Endometrial microvascular endothelial cells (primary cell): ENCODE results near the gene GALNT9. TPM values are rescaled to one million over a fixed set of nuclear protein-coding genes. Genes with fewer than 3 reads are reported as not detected.

Experiments used
- in situ Hi-C: cut with HindIII; loops from 2 replicates; pipeline ENCODE4 v1.10.0; 2017; ENCODE audit warnings: low sequenced_read_pairs, low pct_unique_long_range_greater_than_20kb; ENCODE audit errors: inconsistent ontology term
- total RNA-seq: library from RNA; depleted of rRNA; stranded (reverse); fragments of >200 nt; gene quantifications from one replicate; pipeline ENCODE4 v1.2.3, GENCODE V29; 2015; ENCODE audit errors: inconsistent ontology term

The GALNT9 gene
- total RNA-seq, 1 donor from 2014 or later, result not detected

DNA sequence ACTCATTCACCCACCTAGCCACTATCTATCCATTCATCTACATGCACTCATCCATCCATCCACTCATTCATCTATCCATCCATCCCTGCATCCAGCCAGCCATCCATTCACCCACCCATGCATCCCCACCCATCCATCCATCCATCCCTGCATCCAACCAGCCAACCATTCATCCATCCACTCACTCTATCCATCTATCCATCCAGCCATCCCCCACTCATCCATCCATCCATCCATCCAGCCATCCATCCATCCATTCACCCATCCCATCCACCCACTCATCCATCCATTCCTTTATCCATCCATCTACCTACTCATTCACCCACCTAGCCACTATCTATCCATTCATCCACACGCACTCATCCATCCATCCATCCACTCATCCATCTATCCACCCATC, 112.0 kb downstream of the GALNT9 start:
- in situ Hi-C loops, result no loop called here

DNA sequence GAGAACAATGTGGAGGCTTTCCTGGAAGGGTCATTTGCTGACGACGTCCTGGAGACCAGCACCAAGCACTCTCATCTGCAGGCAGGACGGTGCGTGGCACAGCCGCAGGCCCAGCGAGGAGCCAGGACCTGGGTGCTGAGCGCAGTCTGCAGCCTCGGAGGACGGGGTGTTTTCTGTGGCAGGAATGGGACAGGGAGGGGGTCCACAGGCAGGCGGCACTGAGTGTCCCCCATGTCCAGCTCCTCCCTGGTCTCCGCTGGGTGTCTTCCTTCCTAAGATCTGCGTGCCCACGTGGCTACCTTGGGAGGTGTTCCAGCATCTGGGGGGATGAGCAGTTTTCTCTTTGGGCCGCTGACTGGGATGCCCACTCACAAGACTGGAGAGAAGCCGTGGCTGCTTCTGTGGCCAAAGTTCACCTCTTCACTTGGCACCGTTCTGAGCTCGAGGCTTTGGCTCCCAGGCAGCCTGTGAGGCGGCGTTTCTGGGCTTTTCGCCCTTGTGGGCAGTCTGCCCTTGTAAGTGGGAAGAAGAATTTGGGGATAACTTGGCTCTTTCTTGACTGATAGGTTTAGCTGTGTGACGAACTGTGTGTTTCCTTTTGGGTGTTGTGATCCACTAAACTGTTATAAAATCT, 112.9 kb downstream of the GALNT9 start:
- in situ Hi-C loops, result no loop called here

DNA sequence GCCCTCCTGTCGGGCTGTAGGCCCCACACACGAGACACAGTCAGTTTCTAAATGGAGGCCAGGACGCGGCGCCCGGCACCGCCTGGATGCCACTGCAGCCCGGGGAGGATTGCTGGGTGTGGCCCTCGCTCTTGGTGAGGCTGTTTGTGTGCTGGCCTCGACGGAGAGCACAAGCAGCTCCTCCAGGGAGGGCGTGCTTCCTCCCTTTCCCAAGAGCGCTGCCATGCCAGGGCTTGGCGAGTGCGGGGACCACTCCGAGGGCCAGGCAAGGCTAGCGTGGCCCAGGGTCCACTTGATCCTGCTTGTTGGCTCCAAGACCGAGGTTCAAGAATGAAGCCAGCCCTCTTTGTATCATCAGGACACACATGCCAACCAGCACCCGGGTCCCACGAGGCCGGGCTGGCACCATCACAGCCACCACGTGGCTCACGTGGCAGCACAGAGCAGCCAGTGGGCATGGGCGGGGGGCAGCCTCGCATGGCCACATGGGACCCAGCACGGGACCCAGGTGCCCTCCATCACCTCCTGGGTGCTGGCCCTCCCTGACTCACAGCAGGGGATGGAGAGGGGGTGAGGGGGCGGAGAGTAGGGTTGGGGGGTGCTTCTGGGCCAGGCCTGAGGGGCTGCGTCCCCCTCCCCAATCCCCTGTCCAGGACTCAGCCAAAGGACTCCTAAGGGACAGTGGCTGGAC, 113.9 kb downstream of the GALNT9 start:
- in situ Hi-C loops, result no loop called here

DNA sequence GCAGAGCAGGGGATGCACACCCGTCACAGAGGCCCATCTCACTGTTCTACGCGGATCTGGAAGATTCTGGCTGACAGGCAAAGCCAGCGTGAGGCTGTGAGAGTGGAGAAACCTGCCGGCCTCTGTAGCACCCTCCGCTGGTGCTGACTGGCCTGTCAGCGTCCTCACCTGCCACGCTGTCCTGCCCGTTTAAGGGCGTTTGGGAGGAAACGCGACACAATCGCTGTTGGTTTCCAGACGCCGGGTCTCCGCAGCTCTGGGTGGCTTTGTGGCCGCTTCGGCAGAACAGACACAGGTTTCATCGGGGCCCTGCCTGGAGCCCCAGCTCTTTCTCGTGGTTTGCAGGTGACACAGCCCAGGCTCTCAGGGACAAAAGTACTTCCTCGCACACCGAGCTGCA, 114.5 kb downstream of the GALNT9 start:
- in situ Hi-C loops, result no loop called here

DNA sequence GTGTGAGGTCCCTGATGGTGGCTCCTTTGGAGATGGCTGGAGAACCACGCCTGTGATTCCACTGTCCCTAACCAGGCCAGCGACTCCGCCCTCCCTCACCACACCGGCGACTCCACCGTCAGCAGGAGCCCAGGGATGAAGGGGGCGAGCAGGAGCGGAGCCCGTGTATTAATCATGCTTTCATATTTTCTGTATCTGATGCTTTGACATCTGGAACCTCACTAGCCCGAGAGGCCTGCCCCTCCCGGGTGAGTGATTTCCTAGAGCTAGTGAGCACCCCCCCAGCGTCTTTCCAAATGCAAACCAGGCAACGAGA, 115.3 kb downstream of the GALNT9 start:
- in situ Hi-C loops, result no loop called here

DNA sequence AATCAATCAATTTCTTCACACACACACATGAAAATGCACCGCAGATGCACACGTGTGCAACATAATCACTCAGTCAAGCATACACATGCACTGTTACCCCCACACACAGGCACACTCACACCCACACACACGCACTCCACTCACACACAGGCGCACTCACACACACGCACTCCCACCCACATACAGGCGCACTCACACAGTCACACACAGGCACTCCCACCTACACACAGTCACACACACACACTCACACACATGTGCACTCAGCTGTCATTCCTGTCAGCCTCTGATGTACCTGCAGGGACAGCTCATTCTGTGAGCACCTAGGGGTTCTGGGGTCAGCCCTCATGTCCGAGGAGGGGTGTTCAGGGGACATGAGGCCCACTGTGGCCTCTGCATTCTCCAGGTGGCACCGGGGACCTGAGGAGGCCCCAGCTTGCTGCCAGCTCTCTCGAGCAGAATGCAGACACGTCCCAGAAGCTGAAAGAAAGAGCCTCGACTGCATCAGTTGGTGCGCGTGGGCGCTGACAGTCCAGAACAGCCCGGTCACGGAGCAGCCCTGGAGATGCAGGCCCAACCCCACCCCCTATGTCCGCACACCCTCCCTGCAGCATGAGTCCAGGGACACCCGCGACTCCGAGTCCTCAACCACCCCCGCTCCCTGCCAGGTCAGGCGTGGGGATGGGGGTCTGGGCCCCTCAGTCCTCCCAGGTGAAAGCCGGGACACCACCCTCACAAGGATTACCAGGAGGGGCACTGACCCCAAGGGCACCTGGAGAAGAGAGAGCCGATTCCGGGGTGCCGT, 115.8 kb downstream of the GALNT9 start:
- in situ Hi-C loops, result no loop called here

DNA sequence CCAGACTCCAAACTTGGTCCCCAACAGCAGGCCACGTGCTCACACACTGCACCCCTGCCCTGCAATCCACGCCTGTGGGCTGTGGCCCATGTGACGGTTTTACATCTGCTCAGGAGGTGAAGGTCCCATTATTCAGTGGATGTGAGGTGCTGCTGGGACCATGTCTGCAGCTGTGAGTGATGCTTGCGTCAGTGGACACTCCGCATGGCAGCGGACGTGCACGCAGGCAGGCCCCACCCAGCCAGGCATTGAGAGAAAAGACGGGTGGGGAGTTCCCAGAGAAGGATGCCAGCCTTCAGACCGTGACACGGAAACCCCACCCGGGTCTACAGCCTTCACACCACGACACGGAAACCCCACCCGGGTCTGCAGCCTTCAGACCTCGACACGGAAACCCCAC, 117.6 kb downstream of the GALNT9 start:
- in situ Hi-C loops, result no loop called here

DNA sequence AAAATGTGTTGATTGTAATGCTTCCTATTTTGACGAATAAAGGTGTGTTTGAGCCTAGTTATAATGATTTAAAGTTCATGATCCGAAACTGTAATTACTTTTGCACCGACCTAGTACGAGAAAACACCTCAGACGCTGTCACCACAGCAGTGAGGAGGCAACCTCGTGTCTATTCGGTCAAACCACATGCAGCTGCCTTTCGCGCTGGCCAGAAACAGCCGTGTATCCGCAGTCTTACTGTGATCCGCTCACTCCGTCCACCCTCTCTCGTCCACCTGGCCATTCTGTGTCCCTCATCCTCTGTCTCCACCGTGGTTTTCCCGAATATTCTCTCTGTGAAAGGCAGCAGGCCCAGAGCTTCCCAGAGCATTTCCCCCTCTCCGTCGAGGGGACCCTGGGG, 118.1 kb downstream of the GALNT9 start:
- in situ Hi-C loops, result no loop called here

DNA sequence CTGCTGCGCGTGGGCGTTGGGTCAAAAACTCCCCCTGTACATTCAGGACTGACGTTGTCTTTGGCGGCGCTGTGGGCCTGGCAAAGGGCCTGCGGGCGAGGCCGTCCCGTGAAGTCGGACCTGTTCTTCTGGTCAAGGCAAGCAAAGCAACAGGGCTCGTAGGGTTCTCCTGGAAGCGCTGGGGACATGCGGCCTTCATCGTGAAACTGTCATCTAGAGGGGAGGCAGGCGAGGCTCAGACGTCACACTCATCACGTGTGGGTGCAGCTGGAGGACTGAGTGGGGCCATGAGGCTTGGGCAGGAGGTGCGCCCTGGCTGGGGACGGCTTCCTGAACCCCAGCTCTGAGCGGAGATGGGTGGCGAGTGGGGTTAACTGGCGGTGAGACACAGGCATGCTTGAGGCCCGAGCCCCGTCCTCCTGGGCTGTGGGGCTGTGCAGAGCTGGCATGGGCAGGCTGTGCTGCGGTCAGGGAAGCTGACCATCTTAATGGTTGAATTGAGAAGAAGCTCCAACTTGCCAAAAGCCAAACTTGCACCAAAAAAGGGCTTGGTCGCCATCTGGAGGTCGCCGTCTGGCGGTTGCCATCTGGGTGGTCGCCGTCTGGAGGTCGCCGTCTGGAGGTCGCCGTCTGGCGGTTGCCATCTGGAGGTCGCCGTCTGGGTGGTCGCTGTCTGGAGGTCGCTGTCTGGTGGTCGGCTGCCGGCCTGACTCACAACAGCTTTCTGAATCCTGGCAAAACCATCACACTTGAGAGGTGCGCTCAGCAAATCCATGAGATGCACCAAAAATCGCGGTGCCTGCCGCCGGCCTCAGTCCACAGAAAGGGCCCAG, 119.0 kb downstream of the GALNT9 start:
- in situ Hi-C loops, result no loop called here

DNA sequence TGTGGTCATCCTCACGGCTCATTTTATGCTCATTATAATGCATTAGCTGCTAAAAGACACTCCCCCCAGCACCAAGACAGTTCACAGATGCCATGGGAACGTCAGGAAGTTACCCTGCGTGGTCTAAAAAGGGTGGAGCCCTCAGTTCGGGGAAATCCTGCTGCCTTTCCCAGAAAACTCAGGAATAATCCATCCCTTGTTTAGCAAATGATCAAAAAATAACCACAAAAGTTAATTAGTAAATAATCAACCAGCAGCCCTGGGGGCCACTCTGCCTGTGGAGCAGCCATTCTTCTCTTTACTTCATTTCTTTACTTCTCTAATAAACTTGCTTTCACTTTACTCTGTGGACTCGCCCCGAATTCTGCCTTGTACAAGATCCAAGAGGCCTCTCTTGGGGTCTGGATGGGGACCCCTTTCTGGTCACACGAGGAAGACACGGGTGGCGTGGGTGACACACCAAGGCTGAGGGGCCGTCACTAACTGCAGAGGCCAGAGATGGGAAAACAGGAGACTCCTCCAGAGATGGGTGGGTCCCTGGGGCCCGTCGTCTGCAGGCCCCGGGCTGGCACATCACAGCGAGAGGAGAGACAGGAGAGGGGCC, 119.7 kb downstream of the GALNT9 start:
- in situ Hi-C loops, result no loop called here

DNA sequence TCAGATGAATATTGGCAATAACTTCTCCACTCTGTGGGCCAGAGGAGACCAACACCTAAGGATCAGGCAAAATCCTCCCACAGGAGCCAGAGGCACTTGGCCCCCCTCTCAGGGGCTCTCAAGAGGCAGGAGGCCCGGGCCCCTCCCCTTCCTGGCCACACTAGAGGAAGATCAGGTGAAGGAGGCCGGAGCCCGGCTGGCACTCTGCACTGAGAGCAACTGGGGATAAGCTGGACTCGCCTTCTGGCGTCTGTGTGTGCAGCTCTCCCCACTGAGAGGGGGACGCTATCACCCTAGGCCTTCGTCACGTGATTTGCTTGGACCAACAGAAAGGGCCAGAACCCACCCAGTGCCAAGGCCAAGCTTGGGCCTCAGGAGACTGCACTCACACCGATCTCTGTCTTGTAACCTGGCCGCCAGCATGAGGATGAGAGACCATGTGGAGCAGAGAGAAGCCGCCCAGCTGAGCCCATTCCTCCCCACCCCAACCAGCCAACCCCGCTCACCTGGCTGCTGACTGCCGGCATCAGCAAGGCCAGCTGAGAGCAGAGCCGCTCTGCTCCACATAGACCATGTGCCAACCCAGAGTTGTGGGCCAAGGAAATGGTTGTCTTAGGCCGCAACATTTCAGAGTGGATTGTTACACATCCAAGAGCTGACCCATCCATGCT, 121.1 kb downstream of the GALNT9 start:
- in situ Hi-C loops, result no loop called here

DNA sequence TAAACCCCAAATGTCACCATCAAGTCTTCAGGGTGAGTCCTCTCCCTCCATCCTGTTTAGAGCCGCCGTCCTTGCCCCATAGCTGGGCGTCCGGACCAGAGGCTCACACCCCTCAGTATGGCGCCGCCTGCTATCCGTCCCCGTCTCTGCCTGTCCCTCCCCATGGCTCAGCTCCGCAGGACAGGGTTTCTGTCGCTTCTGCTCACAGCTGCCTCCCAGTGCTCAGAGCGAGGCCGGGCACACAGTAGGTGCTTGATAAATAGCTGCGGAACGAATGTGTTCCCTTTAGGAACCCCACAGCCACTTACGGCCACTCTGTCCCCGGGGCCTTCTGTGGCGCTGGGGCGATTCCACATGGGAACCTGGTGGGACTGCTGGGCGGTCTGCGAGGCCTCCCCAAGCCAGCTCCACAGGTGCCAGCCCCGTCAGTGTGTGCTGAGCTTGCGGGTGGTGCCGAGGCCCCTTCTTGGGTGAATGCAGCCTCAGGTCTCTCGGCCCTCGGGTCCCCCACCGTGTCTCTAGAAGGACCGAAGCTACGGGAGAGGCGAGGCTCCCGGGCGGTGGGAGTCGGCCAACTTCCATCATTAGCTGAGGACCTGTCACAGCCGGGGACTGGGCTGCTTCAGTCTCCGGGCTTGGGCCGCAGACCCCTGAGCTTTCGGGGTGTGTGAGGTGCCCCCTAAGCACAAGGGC, 122.2 kb downstream of the GALNT9 start:
- in situ Hi-C loops, result no loop called here

DNA sequence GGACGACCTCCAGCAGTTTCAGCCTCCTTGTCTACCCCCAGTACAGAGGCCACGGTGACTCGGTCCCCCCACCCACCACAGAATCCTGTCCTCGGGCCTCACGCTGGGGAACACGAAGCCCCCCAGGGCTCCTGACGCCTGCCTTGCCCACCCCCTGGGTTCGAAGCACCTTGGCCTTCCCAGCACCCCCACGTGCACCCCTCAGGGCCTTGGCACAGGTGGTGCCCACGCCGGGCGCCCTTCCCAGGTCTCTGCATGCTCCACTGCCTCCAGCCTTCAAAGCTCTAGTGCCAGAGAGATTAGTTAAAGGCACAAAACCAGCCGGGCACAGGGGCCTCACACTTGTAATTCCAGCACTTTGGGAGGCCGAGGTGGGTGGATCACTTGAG, 123.3 kb downstream of the GALNT9 start:
- in situ Hi-C loops, result no loop called here

DNA sequence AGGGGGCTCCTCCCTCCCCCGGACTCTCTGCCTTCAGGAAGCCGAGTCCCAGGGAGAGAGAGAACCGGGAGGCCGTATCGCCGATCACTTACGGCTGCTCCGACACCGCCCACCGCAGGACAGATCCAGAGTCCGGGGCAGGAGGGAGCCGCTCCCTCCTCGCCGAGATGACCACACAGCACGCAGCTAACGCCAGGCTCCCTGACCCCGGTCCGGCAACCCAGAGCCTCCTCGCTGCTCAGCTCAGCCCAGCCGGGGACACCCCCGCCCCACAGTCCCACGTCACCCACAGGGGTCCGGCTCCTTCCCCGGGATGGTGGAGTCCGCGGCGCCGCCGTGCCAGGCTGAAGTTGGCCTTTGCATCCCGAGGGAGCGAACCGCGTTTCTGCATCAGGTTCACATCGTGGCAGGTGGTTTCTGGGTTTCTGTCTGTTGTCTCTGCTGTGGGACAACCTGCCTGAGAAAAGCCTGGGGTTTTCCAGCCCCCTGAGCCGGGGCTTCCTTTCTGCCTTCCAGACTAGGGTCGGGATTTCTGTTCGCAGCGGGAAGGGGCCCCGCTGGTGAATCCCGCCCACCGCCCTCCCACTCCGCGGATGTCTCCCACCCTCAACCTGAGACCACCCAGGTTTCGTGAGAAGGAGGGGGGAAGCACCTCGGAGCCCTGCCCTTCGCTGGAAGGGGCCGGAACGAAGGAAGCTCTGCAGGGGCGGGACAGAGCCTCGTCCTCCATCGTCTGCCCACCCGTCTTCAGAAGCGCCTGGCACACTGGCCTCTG, 123.9 kb downstream of the GALNT9 start:
- in situ Hi-C loops, result no loop called here

DNA sequence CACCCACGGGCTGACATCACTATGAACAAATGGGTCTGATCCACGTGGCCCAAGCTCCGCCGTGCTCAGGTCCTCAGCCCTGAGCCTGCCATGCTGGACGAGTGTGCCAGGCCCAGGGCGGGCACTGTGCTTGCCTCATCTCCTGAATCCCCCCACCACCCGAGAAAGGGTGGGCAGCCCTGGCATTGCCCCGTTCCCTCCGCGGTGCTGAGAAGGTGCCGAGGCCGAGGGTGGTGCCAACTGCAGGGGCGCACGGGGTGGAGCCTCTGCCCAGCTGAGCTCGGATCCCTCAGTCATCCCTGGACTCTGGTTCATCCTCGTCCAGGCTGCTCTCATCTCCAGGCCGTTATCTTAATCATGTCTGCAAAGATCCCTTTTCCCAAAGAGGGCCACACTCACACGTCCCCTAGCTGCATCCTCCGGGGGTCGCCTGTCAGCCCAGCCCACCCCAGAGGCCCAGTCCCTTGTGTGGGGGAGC, 124.6 kb downstream of the GALNT9 start:
- in situ Hi-C loops, result no loop called here

DNA sequence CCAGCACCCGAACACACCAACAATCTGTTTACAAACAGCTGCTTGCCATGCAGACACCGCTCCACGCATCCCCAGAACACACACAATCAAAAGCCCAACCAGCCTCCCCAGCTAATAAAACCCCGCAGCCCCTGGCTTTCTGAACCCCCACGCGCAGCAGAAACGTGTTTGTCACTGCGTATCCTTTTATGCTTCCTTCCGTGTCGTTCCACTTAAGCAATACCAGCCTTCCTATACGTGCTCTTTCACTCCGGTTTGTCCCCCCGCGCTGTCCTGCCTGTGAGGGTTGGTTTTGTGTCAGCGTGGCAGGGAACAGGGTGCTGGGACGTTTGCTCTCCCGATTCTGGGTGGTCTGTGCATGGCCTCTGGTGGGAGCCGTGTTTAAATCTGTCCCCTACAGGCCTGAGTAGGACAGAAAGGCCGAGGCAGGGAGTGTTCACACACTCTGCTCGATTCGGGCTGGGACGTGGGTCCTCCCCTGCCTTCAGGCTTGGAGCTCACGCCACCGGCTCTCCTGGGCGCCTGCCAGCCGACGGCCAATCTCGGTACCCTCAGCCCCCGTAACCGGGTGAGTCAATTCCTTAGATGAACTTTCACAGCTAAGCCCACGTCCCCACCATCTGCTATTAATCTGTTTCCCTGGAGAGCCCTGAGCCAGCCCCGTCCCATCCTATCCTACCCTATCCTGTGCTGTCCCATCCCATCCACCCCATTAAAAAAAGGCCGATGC, 125.2 kb downstream of the GALNT9 start:
- in situ Hi-C loops, result no loop called here
